NCI-H446 treated with DMSO at 0.1 percent for 48 hours (cell line): ENCODE data around the gene SPATA25.

Source experiments
- DNase-seq: peaks from one replicate; lab custom pipeline; 2025; lab: John Stamatoyannopoulos, UW

SPATA25 gene

DNA sequence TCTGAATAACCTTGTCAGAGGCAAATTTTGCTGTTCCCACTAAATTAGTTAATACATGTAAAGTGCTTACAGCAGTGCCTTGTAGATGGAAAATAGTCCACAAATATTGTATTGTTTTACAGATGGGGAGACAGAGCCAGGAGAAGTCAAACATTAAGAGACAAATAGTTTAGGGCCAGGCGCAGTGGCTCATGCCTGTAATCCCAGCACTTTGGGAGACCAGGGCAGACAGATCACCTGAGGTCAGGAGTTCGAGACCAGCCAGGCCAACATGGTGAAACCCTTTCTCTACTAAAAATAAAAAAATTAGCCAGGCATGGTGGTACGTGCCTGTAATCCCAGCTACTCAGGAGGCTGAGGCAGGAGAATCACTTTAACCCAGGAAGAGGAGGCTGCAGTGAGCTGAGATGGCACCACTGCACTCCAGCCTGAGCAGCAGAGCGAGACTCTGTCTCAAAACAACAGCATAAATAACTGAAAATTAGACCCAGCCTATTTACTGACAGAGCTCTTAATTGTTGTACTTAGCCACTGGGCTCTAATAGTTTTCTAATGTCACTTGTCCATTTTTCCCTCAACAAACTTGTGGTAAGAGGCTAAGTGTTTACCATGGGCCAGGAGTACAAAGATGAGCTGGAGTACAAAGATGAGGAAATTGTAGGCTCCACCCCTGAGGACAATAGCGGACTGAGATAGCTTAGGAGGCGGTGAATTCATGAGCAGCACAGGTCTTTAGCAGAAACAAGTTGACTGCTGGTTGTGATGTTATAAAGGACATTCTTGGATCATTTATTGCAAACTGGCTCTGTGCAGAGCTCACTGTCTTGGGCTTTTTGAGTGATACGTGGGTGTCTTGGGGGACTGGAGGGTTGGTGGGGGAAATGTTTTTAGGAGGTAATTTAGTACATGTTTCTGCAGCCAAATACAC lies 23.6 kb downstream of the SPATA25 start:
- no peak for DNase-seq

DNA sequence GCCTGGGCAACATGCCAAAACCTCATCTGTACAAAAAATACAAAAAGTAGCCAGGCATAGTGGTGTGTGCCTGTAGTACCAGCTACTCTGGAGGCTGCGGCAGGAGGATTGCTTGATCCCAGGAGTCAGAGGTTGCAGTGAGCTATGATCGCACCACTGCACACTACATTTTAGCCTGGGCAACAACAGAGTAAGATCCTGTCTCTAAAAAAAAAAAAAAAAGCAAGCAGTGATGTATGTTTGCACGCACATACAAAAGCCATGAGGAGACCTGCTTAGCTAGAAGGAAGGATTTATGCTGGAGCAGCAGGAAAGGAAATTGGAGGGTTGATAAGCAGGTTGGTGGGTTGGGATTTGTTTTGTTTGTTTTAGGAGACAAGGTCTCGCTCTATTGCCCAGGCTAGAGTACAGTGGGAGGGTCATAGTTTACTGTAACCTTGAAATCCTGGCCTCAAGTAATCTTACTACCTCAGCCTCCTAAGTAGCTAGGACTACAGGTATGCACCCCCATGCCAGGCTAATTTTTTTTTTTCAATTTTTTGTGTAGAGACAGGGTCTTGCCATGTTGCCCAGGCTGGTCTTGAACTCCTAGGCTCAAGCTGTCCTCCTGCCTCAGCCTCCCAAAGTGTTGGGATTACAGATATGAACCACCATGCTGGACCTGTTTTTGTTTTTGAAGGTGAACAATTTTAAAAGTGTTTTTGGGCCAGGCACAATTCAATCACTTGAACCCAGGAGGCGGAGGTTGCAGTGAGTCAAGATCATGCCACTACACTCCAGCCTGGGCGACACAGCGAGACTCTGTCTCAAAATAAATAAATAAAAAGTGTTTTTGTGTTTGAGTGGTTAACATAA lies 26.0 kb downstream of the SPATA25 start:
- no peak for DNase-seq

DNA sequence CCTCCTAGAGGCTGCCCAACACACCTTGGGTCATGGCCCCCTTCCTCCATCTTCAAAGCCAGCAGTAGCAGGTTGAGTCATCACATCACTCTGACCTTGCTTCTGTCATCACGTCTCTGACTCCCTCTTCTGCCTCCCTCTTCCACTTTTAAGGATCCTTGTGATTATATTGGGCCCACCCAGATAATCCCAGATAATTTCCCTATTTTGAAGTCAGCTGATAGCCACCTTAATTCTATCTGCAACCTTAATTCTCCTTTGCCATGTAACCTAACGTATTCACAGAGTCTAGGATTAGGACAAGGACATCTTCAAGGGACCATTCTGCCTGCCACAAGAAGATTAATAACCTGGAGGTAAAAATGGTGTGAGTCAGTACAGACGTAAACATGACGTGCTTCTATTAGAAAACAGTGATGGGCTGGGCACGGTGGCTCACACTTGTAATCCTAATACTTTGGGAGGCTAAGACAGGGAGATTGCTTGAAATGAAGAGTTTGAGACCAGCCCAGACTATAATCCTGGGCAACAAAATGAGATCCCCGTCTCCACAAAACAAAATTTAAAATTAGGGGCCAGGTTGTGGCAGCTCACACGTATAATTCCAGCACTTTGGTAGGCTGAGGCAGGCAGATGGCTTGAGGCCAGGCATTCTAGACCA lies 26.7 kb downstream of the SPATA25 start:
- DNase-seq: no peak

DNA sequence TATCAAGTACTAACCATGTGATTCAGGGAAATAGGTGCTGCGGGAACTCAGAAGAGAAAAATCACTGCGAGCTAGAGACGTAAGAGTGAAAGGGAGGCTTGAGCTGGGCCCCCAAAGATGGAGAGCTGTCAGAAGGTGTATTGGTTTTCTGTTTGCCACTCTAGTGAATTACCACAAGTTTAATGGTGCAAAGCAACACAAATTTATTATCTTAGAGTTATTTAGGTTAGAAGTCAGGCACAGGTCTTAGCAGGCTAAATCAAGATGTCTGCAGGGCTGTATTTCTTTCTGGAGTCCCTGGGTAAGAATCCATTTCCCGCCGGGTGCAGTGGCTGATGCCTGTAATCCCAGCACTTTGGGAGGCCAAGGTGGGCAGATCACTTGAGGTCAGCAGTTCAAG lies 27.5 kb downstream of the SPATA25 start:
- no peak for DNase-seq

DNA sequence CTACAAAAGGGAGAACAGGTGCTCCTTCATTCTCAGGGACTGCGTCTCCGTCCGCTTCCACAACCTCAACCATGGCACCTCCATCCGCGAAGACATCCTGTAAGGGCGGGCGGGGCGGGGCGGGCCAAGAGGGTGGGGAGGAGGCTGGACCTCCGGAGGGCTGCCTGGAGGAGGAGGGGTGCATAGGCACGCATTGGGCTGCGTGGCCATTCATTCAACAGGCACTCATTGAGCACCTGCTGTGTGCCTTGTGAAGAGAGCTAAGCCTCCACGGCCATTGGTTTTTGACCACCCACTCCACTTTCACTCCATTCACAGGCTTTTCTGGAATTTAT lies 29.6 kb downstream of the SPATA25 start:
- peak; percentile 39 for DNase-seq

DNA sequence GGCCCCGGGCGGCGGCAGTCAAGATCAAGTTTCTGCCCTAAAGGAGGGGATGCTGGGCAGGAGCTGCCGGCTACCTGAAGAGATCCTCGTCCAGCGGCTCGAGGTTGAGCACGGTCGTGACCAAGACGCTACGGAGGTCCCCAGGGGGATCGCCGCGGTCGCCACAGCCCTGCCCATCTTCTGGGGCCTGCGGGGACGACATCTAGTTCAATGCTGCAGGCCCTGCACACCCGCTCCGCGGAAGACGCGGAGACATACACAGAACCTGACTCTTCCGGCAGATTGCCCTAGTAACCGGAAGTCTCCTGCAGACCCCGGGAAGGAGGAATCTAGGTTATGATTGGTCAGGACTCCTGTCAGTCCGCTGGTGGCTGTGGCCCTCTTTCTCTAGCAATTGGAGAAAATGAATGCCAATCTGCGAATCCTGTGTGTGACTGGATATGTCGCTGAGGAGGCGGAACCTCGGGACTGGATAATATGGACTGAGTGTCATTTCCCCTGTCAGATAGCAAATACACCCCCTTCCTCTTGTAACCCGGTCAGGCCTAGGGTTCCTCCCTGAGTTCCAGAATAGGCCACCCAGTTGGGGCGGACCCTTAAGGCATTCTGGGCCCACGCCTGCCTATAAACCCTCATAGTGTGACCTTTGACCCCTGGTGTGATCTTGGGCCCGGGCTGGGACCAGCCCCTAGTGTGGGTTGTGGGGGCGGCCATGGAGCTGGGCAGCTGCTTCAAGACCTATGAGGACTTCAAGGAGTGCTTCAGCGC lies 30.1 kb downstream of the SPATA25 start, which contains the start of the genes ACOT8 and ZSWIM3:
TSS of gene ACOT8 (minus strand) at position 279 of the 768 bp plus-strand sequence. CDS start at position 202, 77 bp downstream.
TSS of gene ZSWIM3 (plus strand) at position 501 of the 768 bp plus-strand sequence. CDS start at position 713, 212 bp downstream.
- peak; percentile 99 for DNase-seq

DNA sequence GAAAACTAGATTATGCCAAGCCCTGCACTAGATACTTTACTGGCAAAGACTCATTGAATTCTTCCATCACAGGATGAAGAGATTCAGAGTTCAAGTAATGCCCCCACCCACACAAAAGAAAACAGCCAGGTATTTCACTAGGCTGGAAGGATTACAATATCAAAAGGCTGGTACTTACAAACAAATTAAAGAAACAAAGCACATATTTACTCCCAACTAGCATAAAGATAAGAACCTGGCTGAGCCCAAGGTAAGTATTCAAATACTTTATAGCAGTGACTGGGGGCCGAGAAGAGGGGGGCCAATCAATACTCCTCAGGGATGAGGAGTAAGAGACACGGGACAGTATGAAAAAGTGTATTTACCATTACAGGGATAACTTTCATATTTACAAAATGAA lies 33.9 kb downstream of the SPATA25 start:
- no peak for DNase-seq

DNA sequence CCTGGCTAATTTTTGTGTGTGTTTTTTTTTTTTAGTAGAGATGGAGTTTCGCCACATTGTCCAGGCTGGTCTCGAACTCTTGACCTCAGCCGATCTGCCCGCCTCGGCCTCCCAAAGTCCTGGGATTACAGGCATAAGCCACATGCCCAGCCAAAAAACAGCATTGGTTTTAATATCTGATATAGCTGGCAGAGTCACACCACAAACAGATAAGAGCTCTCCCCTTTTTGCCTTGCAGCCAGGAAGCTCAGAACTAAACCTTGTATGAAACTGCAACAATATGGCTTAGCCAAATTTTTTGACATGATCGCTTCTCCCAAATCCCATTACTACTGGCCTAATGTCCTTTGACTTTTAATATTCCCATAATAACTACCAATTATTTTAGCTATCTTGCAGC lies 35.1 kb downstream of the SPATA25 start:
- DNase-seq: no peak

DNA sequence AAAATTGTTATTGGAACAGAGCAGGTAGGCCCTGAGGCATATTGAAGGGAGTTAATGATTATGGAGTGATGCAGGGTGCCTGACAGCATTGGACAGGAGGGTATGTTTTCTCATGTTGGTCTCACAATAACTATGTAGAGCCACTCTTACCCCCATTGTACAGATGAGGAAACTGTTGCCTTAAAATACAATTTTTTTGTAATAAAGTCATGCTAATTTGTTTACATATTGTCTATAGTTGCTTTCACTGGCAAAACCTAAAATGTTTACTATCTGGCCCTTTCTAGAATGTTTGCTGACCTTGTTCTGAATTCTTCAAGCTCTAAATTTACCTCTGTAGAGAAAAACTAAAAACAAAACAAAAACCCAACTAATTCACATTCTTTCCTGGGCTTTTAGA lies 35.9 kb downstream of the SPATA25 start:
- no peak for DNase-seq

DNA sequence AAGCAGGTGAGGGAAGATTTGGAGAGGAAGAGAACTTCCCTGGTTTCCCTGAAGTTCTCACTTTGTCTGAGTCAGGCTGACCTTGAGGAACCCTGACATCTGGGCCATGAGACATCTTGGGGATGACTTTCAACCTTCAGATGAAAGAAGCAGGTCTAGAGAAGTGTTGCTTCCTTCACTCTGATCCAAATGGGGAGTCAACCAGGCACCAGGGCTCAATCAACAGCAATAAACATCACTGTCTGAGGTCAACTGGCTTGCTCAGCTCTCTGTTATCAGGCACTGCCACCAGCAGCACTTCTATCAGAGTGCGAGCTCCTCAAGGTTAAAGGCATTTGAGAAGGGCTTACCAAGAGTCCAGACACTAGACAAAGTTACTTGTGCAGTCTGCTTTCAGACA lies 36.5 kb downstream of the SPATA25 start:
- no peak for DNase-seq

DNA sequence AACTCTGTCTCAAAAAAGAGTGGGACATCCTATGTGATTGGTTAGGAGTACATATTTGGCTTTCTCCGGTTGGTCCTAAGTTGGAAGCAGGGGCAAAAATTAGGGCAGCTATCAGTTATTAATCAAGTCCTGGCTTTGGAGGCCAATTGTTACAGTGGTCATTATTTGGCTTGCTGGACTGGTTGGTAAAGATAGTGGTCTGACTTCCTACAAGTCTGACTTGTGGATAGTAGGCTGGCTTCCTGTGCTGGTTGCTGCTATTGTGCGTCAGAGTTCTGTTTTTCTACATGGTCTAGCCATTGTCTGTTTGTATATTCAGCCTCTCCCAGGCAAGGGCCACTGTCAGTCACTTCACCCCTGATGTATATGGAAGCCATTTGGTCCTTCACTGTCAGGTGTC lies 37.2 kb downstream of the SPATA25 start:
- DNase-seq: no peak

DNA sequence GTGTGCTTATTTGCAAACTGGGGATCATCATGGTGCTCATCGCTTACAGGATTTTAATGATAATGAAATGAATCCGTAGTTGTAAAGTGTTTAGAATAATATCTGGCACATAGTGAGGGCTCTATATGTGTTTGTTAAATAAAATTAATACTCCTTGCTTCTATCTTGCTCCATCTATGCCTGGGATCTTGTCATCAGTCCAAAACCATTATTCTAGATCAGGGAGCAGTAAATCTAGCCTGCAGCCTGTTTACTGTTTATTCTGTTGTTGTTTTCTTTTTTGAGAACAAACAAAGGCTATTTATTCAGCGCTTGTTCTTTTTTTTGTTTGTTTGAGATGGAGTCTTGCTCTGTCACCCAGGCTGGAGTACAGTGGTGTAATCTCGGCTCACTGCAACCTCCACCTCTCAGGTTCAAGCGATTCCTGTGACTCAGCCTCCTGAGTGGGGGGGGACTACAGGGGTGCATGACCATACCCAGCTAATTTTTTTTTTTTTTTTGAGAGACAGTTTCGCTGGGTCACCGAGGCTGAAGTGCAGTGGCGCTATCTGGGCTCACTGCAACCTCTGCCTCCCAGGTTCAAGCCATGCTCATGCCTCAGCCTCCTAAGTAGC lies 38.3 kb downstream of the SPATA25 start:
- DNase-seq: no peak

DNA sequence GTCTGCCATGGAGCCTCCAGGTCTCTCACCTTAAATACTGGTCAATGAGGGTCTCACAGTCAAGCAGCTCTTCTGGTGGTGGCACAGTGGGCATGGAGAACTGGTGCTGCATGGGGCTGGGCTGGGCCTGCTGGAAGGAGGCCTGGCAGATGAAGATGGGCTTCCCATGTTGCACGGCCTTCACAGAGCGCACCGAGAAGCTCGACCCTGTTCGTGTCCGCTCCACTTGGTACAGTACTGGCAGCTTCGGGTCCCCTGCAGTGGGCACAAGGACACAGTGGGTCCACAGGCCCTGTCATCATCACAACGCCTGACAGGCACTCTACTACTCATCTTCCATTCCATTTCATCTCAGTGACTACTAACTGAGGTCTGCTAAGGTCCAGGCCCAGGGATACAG lies 39.0 kb downstream of the SPATA25 start:
- no peak for DNase-seq

DNA sequence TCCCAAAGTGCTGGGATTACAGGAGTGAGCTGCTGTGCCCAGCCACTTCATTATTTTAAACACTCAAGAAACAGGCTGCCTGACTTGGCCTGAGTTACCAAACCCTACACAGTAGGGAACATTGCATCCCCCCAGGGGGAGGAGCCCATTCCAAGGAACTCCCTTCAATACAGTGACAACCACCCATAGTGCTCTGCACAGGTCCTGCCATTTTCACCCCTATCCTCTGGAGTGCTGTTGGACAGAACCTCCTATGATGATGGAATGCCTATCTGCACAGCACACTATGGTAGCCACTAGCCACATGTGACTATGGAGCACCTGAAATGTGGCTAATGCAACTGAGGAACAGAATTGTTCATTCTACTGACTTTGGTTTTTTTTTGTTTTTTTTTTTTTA lies 42.0 kb downstream of the SPATA25 start:
- no peak for DNase-seq

DNA sequence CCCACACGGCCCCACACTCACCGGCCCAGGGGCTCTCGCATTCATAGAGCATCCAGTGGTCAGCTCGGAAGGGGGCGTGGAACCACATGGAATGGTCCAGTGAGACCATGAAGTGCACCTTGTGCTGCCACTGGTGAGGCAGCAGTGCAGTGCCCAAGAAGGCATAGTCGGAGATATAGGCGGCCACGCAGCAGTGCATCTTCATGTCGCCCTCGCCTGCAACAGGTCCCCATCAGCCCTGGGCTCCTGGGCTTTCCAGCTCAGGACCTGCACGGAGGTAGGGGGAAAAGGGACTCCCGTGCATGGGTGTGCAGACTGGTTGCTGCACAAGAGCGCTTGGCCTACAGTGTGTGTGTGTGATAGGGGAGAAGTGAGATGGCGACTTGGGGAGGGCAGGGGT lies 43.9 kb downstream of the SPATA25 start:
- DNase-seq: no peak

DNA sequence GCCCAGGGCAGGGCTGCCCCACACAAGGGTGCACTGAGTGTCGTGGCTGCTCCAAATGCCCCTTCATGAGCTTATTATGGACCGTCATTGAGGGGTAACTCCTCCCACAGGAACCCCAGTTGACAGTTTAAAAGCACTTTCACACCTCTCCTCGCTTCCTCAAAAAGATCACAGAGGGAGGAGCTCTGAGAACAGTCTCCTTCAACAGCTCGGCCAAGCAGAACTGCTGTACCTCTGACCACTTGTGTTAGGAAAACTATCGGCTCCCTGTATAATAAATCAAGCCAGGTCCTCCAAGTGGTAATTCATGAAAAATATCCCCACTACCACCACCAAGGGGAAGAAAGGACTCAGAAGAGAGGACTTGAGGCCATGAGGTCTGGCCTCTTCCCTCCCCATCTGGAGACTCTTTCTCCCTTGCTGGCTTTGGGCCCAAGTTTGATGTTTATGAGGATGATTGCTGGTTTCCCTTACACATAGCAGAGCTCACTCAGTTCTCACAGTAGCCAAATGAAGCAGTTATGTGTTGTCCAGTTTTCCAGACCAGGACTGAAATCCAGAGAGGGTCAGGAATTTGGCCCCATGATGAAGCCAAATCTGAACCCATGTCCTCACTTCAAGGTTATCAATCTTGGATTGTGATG lies 45.1 kb downstream of the SPATA25 start:
- no peak for DNase-seq

DNA sequence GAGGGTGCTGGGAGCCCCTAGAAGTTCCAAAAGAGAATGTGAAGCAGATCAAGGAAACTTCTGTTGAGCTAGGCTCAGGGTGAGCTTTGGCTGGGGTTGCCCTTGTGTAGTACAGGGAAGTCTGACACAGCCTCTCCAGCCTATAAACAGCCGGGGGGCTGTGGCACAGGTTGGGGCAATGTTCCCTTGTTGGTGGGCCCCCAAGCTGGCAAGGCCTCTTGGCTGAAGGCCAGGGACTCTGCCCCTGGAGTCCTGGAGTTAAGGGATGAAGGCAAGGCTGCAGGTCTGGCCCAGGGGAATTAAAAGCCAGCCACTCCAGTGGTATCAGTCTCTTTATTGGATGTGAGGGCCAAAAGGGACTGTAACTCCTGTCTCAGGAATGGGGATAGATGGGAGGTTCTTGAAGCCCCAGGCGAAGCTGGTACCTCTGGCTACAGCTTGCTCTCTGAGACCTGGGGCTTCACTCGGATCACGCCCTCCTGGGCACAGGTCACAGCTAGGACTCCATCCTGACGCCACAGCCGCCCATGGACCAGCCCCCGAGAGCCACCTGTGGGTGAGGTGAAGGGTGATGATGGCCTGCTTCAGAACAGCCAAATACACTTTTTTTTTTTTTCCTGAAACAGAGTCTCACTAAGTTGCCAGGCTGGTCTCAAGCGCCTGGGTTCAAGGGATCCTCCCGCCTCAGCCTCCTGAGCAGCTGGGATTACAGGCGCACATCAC lies 45.9 kb downstream of the SPATA25 start:
- DNase-seq: no peak

DNA sequence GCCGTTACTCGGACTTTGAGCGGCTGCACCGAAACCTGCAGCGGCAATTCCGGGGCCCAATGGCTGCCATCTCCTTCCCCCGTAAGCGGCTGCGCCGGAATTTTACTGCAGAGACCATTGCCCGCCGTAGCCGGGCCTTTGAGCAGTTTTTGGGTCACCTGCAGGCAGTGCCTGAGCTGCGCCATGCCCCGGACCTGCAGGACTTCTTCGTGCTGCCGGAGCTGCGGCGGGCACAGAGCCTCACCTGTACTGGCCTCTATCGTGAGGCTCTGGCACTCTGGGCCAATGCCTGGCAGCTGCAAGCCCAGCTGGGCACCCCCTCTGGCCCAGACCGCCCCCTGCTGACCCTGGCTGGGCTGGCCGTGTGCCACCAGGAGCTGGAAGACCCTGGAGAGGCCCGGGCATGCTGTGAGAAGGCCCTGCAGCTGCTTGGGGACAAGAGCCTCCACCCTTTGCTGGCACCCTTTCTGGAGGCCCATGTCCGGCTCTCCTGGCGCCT lies 46.7 kb downstream of the SPATA25 start:
- no peak for DNase-seq

DNA sequence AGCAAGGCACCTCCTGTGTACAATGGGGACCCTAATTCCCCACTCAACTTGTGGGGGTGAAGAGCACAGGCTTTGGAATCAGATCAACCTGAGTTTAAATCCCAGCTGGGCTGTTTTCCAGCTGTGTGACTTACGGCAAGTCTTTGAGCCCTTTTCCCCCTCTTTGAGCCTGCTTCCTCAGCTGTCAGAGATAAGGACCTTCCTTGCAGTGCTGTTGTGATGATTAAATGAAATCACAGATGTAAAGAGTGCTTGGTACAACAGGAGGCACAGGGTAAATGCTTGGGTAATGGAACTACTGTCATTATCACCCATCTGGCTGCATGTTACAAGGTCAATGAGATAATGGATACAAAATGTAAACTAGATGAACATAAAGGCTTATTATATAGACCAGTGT lies 50.6 kb downstream of the SPATA25 start:
- DNase-seq: no peak
